Right forelimb (tissue), 1 donor: ENCODE results near the gene PICK1.

Experiments used
- DNase-seq: peaks from one replicate; pipeline ENCODE4 v3.0.0-alpha.2; 2018

PICK1 gene

GRCh38 chr22:38051261-38051660 lies 5.9 kb upstream of the PICK1 start:
- DNase-seq = no peak

GRCh38 chr22:38051900-38052862 lies 5.0 kb upstream of the PICK1 start:
- DNase-seq = peak; percentile 86

- no peak for DNase-seq
These were observed 5.6 kb downstream of the PICK1 start for GRCh38 chr22:38062791-38063190.

DNA sequence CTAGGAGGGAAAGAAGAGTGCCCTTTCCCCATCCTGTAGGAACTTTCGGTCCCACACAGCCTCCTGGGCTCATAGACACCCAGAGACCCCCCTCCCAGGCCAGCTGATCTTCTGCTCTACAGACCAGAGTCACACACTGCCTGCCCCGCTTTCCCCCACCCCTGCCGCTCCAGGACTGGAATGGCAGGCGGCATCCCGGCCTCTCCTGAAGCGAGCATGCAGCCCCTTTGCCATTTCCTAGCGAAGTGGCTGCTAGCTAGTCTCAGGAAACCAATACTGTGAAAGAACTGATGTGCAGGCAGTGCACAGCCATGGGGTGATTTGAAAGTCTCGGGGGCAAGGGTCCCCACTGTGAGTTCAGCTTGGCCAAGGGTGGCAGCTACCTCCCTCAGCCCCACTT lies 8.3 kb downstream of the PICK1 start:
- DNase-seq = no peak

DNA sequence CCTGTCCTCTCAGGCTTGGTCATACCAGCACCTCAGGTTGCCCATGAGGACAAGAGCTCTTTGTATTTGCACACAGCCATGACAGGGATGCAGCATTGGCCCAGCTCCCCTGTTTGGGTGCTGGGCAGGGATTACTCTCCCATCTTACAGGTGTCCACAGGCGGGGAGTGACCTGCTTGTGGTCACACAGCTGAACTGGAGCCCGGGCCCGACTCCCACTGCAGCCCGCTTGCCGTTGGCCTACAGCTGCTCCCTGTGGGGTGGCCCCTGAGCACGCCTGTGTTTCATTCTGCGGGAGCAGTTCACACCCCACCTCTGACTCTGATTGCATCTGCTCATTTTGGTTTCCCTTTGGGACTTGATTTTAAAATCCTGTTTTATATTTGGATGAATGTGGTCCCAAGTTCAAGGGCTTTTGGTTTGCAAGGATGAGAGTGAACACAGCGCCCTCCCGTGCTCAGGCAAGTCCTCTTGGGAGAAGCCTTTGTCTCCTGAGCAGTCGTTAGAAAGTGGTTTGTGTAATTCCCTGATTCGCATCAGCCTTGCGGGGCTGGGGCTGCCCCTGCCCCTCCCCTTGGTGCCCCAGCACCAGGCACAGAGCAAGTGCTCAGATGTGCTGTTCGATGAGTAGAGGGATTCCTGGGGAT lies 9.3 kb downstream of the PICK1 start:
- DNase-seq = no peak

DNA sequence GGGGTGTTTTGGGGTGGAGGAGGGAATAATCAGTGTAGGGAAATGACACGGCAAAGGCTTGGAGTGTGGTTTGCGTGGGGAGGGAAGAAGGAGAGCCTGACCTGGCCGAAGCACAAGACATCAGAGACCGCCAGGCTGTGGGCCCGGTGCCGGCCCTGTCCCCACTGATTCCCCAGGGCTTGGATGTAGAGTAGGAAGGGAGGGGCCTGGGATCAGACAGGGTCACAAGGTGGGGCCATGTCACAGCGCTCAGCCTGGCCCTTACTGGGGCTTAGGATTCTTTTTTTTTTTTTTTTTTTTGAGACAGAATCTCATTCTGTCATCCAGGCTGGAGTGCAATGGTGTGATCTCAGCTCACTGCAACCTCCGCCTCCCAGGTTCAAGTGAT lies 9.8 kb downstream of the PICK1 start:
- DNase-seq = no peak

DNA sequence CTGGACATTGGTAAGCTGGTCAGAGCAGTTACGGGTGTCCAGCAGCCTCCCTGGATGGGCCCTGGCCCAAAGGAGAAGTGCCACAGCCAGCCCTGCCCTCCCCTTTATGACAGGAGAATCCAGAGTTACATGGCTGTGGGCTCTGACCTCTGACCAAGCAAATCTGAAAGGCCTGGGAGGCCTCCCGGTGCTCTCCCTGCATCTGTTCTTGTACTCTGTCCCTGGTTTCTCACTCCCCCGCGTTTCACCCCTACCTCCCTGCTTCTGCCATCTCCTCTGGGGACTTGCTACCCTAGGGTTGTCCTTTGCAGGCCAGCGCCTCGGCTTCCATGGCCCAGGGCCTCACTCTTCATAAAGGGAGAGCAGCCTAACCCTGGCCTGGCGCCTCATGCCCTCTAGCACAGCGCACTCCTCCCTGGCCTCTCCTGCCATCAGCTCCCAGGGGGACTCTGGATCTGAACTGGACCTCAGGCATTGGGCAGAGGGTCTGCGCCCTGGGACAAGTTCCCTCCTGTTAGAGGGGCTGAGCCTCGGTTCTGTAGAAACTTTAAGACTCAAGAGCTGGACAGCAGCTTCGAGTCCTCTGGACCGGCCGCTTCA lies 10.7 kb downstream of the PICK1 start:
- no peak for DNase-seq

- no peak for DNase-seq
These were observed 11.6 kb downstream of the PICK1 start for GRCh38 chr22:38068641-38069371.

DNA sequence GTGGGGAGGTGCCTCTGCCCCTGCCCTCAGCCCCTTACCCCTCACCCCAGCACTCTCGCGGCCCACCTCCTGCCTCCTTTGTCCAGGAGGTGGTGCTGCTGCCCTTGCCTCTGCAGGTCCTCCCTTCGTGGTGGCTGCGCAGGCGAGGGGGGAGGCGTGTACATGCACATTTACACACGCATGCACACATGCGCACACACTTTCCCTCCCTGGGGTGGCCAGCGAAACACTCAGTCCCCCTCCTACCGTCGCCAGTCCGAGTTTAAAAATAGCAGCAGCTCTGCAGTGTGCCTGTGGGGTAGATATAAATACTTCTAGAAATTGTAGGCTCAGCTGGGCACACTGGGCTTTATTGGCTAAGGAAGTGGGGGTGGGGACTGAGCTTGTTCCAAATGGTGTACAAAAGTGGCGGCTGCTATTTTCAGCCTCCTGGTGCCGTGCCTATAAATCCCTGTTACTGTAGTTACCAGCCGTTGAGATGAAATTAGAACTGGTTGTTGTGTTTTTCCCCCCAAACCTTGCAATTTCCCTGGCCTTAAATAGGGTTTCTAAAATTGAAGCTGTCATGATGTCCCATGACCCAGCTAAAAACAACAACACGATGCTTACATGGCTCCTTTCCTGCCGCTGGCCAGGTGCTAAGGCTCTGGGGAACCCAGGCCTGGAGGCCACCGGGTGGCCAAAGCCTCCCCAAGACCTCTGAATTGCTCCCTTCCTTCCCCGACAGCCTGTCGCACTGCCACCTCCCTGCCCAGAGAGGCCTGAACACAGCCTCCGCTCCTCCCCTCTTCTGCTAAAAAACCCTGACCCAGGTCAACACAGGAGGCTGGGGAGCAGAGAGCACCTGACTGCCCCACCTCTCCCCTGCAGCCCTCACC lies 12.4 kb downstream of the PICK1 start:
- peak; percentile 75 for DNase-seq

DNA sequence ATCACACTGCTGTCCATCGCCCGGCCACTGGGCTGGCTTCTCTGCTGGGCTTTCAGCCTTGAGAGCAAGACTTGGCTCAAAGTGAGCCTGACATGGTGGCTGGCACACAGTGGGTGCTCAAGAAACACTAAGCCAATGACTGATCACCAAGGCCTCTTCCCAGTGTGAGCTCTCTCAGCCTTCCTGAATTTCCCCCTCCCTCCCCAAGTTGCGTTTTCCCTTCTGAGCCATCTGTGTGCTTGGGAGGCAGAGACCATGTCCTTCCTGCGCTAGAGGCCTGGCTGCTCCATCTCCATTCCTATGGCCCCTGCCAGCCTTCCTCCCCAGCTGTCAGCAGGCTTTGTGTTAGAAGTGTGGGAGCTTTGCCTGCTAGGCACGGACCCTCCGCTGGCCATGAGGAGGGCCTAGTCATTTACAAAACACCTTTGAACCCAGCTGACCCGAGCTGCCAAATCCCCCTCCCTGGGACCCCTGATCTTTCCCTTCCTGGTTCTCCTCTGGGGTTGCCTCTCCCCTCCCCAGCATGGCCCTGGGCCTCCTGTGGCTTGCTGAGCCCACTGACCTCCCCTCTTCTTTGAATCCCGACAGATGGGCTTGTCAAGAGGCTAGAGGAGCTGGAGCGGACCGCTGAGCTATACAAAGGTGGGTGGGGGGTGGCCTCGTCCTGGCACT lies 13.2 kb downstream of the PICK1 start:
- DNase-seq = no peak

- no peak for DNase-seq
These were observed 14.5 kb downstream of the PICK1 start for GRCh38 chr22:38071421-38072321.

GRCh38 chr22:38072322-38073149 lies 15.3 kb downstream of the PICK1 start:
- DNase-seq = no peak

- no peak for DNase-seq
These were observed 16.2 kb downstream of the PICK1 start for GRCh38 chr22:38073150-38074130.

- no peak for DNase-seq
These were observed 17.2 kb downstream of the PICK1 start for GRCh38 chr22:38074181-38075104.

DNA sequence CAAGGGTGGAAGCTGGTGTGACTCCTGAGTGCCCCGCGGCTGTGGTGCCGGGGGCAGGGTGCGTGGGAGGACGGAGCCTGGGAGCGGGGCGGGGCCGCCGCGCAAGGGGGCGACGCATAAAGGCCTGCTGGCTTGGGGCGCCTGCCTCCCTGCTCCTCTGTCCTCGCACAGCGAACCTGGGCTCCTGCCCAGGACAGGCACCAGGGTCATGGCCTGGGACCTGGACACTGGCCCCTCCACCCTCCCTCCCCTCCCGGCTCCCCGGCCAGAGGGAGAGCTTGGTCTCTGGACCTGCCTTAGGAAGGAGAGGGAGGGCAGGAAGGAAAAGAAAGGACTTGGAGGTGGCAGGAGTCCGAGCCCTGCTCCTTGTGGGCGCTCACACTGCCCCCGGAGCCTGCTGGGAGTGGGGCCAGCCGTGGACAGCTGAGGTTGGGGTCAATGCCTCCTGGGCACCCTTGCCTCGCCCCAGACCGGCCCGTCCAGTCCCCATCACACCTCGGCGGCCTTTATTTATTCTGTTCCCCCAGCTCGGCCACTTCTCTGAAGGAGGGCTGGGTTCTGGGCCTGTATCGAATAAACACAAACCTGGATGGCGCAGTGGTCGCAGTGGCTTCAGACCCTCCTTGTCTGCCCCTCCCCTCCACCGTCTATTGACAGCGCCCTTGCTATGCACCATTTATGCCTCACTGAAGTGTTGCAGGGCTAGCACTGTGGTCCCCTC lies 18.1 kb downstream of the PICK1 start:
- DNase-seq = no peak

DNA sequence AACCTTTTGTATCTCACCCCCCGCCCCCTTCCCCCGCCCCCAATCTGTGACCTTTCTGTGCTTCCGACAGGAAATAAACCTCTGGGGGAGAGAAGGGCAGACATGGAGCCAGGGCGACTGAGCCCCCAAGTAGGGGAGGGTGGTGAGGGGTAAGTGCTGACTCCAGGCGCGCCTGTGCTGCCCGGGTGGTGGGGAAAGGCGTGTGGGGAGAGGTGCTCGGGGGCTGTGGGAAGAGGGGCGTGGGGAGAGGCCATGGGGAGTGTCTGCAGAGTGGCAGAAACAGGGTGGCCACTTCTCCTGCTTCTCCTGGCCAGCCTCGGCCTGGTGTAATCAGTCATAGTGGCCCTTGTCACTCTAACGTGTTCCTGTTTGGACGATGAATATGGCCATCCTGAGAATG lies 18.8 kb downstream of the PICK1 start:
- no peak for DNase-seq
